ENCODE results near the gene FAM98C. TPM values are rescaled to one million over a fixed set of nuclear protein-coding genes. Genes with fewer than 3 reads are reported as not detected.

The FAM98C gene
- 16.3 TPM for total RNA-seq

GRCh38 chr19:38402967-38403674, at the start of gene FAM98C:
TSS of gene FAM98C (plus strand) at chr19:38403093. CDS start at chr19:38403154, 61 bp downstream.

DNA sequence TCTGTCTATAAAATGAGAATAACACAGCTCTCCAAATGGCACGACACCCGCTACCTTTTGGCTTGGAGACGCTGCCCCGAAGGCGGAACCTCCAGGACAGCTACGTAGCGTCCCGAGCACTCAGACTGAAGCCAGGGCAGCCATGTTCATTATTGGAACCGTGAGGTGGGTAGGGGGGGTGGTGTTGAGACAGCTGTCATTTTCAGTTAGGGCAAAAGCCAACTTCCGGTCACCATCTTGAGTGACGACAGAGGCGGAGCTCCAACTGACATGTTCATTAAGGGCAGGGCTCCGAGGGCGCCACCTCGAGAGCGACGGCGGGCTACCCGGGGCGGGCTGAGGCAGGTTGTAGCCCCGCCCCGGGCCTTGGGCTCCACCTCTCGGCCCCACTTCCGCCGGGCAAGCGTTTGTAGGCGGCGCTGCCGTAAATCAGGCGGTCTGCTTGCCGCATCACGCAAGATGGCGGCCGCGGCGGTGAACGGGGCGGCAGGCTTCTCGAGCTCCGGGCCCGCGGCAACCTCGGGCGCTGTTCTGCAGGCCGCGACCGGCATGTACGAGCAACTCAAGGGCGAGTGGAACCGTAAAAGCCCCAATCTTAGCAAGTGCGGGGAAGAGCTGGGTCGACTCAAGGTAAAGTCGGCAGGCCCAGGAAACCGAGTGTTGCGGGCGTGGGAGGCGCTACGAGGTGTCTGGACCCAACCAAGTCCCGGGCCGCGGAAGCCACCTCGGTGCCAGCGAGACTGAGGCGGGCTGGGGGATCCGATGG, 28.4 kb upstream of the FAM98C start, which contains the start of gene PSMD8:
Gene PSMD8, plus strand, starts transcription at position 240 of the 766 bp plus-strand sequence. Its CDS starts 31 bp downstream, at position 271.

GRCh38 chr19:38387550-38388348, 15.1 kb upstream of the FAM98C start, which contains the start of gene GGN:
TSS of gene GGN (minus strand) at chr19:38388034. CDS start at chr19:38387261, 773 bp downstream.

DNA sequence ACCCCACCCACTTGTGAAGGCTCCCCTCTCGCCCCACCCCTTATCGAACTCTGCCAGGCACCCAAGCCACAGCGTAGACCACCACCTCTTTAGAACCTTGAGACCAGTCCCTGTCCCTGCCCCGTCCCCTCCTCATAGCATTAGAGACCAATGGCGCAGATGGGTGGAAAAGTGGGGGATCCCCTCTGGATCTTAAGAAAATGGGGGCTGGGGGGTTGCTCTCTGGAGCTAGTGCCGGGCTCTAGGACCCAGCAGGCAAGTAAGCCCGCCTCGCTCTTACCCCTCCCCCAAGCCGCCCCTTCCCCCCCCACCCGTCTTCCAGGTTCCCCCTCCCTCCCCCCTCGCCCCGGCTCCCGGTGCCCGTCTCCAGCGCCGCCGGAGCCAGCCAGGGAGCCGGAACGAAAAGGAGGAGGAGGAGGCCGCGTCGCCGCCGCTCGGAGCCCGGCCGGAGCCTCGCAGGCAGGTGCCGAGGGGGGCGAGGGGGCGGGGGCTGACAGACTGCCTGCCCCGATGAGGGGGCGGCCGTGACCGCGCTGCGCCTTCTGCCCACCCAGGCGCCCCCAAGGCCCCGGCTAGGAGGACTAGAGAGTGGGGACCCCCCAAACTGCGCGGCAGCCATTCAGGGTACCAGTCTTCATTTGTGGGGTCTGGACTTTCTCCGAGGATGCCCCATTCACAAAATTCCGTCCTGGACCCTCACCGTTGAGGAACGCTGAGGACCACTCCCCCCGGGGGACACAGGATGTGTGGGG, 14.4 kb upstream of the FAM98C start, which contains the start of gene SPRED3:
Gene SPRED3, plus strand, starts transcription at position 349 of the 752 bp plus-strand sequence. CDS start 1,606 bp downstream, outside the sequence.

DNA sequence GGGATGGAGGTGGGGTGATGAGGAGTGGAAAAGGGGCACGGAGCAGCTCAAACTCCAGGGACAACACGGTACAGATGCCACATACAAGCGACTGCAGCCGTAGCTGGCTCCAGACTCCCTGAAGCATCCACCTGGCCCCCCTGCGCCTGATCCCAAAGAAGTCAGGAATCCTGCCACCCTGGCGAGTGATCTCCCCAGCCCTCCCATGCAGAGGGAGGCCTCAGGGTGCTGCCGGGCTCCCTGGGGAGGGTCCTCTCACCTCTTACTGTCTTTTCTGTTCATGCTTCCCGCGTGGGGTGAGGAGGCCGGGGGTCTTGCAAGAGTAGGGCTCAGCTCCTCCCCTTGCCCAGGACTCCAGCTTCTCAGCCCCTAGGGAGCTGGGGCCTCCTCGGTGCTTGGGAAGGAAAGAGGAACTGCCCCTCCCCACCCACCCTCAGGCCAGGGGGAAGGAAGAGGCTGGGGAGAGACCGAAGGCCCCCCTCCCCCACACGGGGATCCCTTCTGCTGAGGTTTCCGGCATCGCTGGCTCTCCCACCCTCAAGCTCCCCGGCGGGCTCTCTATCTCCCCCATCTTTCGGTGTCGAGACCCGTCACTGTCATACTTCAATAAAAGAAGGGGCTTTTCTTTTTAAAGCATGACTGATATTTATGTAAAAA, 23.0 kb downstream of the FAM98C start, which contains the start of gene RASGRP4:
Gene RASGRP4, minus strand, starts transcription at position 410 of the 657 bp plus-strand sequence. Its CDS starts 128 bp downstream, at position 282.

GRCh38 chr19:38433268-38433733, 30.4 kb downstream of the FAM98C start, which contains the start of gene RYR1:
TSS of gene RYR1 (plus strand) at chr19:38433691. CDS start at chr19:38433830, 139 bp downstream.

Other genes with a start within 250 kb of the FAM98C start
- gene DPF1, start 178.9 kb upstream of the FAM98C start, total RNA-seq: 47.0 TPM
- gene PPP1R14A, start 146.7 kb upstream of the FAM98C start, total RNA-seq: not detected
- 89.2 TPM for gene SPINT2, start 138.5 kb upstream of the FAM98C start, total RNA-seq
- not detected for gene C19orf33, start 98.8 kb upstream of the FAM98C start, total RNA-seq
- 24.7 TPM for gene YIF1B, start 87.1 kb upstream of the FAM98C start, total RNA-seq
- 0.31 TPM for gene KCNK6, start 83.2 kb upstream of the FAM98C start, total RNA-seq
- gene CATSPERG, start 67.3 kb upstream of the FAM98C start, total RNA-seq: 30.0 TPM
- 116 TPM for gene PSMD8, start 28.5 kb upstream of the FAM98C start, total RNA-seq
- 0.94 TPM for gene GGN, start 15.1 kb upstream of the FAM98C start, total RNA-seq
- 2.5 TPM for gene SPRED3, start 14.4 kb upstream of the FAM98C start, total RNA-seq
- not detected for gene RASGRP4, start 23.1 kb downstream of the FAM98C start, total RNA-seq
- gene RYR1, start 30.6 kb downstream of the FAM98C start, total RNA-seq: 9.1 TPM
- gene MAP4K1, start 214.9 kb downstream of the FAM98C start, total RNA-seq: 0.31 TPM
- 152 TPM for gene EIF3K, start 216.1 kb downstream of the FAM98C start, total RNA-seq
- gene ACTN4, start 244.6 kb downstream of the FAM98C start, total RNA-seq: 84.8 TPM